GM23338 (cell line): ENCODE measurements around the gene UHMK1.

Experiments used
- POLR2AphosphoS5 ChIP-seq: IDR thresholded peaks from 2 replicates; pipeline ENCODE4 v1.6.1; 2016; ENCODE audit warnings: antibody characterized with exemption, low read depth
- ZNF331 ChIP-seq: fragments of 250-450 bp; sonication (Bioruptor Pico); IDR thresholded peaks from 2 replicates; pipeline ENCODE4 v1.5.0; 2020; ENCODE audit warnings: low read depth, mild to moderate bottlenecking, moderate library complexity
- TF ChIP-seq, protein P1 (sequence below), 2 experiments: fragments of 200-600 bp in 1 of 2; sonication (generic) in 1 of 2; conservative IDR thresholded peaks; 2 replicates each; pipeline versions ENCODE4 v1.5.1 to v1.6.1; 2016 to 2017; ENCODE audit warnings: antibody characterized with exemption in 2 of 2, low read depth in 2 of 2, mild to moderate bottlenecking in 2 of 2, moderate library complexity in 1 of 2
- TF ChIP-seq, protein P2 (sequence below): IDR thresholded peaks from 2 replicates; pipeline ENCODE4 v1.6.1; 2016; ENCODE audit warnings: antibody characterized with exemption

DNA sequence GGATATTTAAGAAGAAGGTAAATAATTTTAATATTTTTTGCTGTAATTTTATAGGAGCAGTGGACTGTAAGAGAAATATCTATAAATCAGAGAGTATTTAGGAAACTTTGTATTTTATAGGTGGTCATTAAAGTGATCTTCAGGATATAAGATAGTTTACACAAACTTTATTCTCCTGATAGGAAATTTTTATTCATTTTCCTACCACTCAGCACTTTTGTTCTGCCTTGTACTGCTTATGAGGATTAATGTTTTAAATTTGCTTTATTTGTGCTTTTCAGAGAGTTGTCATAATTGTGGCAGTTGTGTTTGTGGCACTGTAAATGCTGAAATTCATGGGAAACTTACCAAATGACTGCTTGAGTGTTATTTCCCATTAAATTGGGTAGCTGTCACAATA is 29.7 kb downstream of the UHMK1 start:
- TF ChIP-seq ZNF331 (CRISPR knock-in tag), result no peak
- TF ChIP-seq, protein P1, sequence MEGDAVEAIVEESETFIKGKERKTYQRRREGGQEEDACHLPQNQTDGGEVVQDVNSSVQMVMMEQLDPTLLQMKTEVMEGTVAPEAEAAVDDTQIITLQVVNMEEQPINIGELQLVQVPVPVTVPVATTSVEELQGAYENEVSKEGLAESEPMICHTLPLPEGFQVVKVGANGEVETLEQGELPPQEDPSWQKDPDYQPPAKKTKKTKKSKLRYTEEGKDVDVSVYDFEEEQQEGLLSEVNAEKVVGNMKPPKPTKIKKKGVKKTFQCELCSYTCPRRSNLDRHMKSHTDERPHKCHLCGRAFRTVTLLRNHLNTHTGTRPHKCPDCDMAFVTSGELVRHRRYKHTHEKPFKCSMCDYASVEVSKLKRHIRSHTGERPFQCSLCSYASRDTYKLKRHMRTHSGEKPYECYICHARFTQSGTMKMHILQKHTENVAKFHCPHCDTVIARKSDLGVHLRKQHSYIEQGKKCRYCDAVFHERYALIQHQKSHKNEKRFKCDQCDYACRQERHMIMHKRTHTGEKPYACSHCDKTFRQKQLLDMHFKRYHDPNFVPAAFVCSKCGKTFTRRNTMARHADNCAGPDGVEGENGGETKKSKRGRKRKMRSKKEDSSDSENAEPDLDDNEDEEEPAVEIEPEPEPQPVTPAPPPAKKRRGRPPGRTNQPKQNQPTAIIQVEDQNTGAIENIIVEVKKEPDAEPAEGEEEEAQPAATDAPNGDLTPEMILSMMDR (conservative IDR thresholded peaks at IDR 0.05; ENCODE audit: low read depth in 2 of 2), result no peak
- no peak for TF ChIP-seq POLR2AphosphoS5
- TF ChIP-seq, protein P2, sequence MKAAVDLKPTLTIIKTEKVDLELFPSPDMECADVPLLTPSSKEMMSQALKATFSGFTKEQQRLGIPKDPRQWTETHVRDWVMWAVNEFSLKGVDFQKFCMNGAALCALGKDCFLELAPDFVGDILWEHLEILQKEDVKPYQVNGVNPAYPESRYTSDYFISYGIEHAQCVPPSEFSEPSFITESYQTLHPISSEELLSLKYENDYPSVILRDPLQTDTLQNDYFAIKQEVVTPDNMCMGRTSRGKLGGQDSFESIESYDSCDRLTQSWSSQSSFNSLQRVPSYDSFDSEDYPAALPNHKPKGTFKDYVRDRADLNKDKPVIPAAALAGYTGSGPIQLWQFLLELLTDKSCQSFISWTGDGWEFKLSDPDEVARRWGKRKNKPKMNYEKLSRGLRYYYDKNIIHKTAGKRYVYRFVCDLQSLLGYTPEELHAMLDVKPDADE, result no peak
